Chondrocyte (in vitro differentiated cells): ENCODE measurements around the gene SERF2. TPM values are rescaled to one million over a fixed set of nuclear protein-coding genes. Genes with fewer than 3 reads are reported as not detected.
"Not testable (repeated sequence)": the region's sequence is repeated elsewhere in the genome, so short reads cannot be mapped to it uniquely, and the experiment has no call there.

Source experiments
- DNase-seq: peaks from one replicate; pipeline ENCODE4 v3.0.0; 2021; ENCODE audit warnings: mixed read lengths, low spot score
- H3K27ac Mint-ChIP-seq: one replicate; pipeline ENCODE4 v1.8.0; 2021; ENCODE audit warnings: mild to moderate bottlenecking, moderate library complexity, mixed read lengths; ENCODE audit not compliant: unreplicated experiment
- H3K27me3 Mint-ChIP-seq: 2 replicates; pipeline ENCODE4 v1.8.0; 2021; ENCODE audit warnings: low read depth, mixed read lengths
- H3K36me3 Mint-ChIP-seq: 2 replicates; pipeline ENCODE4 v1.8.0; 2021; ENCODE audit warnings: low read depth, mixed read lengths
- H3K4me1 Mint-ChIP-seq: 2 replicates; pipeline ENCODE4 v1.8.0; 2021; ENCODE audit warnings: low read depth, mild to moderate bottlenecking, mixed read lengths
- H3K4me3 Mint-ChIP-seq: one replicate; pipeline ENCODE4 v1.8.0; 2021; ENCODE audit warnings: mild to moderate bottlenecking, moderate library complexity, mixed read lengths; ENCODE audit not compliant: unreplicated experiment
- H3K9me3 Mint-ChIP-seq: 2 replicates; pipeline ENCODE4 v1.8.0; 2021; ENCODE audit warnings: low read depth, mixed read lengths
- total RNA-seq: library from RNA; stranded (reverse); gene quantifications from 3 replicates; pipeline ENCODE4 v1.2.1, GENCODE V29; 2021
- TF ChIP-seq, protein P1 (sequence below): fragments of 200-600 bp; sonication (generic); IDR thresholded peaks from 2 replicates; pipeline ENCODE4 v1.5.0; 2021; ENCODE audit warnings: antibody characterized with exemption, mild to moderate bottlenecking, moderate library complexity

The SERF2 gene
- total RNA-seq, 1 donor from 2014 or later: 1,502 TPM

DNA sequence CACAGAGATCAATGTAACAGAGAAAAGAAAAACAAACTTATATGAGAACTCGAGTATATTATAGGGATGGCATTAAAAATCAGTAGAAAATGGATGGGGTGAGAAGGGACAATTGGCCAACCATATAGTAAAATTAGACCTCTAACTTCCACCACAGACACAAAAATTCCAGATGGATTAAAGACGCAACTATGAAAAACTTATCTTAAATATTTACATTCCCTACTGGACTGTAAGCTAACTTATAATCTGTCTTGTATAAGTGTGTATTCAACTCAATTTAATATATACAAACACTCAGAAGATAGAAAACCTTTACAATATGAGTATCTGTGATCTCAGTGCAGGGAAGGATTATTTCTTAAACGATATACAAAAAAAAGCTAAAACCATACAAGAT is 29.4 kb downstream of the SERF2 start:
- Mint-ChIP-seq H3K9me3 (no peaks in the 10 kb centered on the region), H3K27ac (no peak overlapping the region), H3K4me1 (peaks cover 29% of the 10 kb centered on the region), H3K27me3 (no peaks in the 10 kb centered on the region), H3K4me3 (peak overlapping the region; percentile 11), H3K36me3 (peaks cover 5% of the 10 kb centered on the region)
- no peak for DNase-seq
- TF ChIP-seq, protein P1, sequence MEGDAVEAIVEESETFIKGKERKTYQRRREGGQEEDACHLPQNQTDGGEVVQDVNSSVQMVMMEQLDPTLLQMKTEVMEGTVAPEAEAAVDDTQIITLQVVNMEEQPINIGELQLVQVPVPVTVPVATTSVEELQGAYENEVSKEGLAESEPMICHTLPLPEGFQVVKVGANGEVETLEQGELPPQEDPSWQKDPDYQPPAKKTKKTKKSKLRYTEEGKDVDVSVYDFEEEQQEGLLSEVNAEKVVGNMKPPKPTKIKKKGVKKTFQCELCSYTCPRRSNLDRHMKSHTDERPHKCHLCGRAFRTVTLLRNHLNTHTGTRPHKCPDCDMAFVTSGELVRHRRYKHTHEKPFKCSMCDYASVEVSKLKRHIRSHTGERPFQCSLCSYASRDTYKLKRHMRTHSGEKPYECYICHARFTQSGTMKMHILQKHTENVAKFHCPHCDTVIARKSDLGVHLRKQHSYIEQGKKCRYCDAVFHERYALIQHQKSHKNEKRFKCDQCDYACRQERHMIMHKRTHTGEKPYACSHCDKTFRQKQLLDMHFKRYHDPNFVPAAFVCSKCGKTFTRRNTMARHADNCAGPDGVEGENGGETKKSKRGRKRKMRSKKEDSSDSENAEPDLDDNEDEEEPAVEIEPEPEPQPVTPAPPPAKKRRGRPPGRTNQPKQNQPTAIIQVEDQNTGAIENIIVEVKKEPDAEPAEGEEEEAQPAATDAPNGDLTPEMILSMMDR: no peak

DNA sequence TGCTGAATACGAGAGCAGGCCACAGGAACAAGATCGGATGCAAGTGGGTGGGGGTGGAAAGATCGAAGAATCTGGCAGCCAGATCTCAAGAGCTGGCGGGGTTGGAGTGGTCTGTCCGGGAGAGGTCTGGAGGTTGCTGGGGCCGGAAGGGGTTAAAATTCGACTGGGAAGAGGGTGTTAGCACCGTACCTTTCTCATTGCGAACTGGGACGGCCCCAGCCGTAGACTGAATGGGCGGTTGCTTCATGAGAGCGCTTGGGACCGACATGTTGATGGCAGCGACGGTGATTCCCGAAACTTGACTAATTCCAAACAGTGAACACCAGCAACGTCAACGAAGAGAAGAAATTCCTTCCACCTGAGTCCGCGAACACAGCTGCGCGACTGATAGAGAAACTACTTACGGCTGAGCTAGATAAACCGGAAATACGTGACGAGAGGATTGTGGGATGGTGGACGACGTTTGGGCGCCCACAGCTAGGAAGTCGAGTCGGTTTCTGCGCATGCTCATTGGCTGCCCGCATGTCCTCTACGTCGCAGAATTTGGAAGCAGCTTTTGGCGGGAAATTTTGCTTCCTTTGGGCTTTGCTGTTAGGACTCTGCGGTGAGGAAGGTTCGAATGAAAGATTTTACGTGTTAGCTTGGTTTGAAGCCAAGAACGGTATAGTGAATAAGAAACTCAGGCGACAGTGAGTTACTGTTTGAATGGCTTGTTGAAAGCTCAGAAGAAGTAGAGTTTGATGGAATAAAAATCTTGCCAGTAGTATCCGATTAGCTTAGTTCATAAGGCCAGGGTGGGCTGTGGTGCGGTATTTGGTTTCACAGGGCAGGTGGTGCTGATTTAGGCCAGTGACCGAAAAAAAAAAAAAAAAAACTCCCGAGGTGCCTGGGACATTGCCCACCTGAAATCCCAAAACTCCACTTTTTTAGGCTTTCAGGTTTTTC is 32.5 kb downstream of the SERF2 start, which contains the start of gene MFAP1:
MFAP1 (minus strand) TSS at position 389 of the 945 bp plus-strand sequence; CDS start at position 268, 121 bp downstream.
- H3K4me1 Mint-ChIP-seq: peaks cover 47% of the 10 kb centered on the region
- DNase-seq: peak; percentile 94
- H3K4me3 Mint-ChIP-seq: peak within 1 kb of the TSS; percentile 98
- no peaks in the 10 kb centered on the region for H3K36me3 Mint-ChIP-seq
- no peaks in the 10 kb centered on the region for H3K27me3 Mint-ChIP-seq
- TF ChIP-seq, protein P1: no peak
- H3K27ac Mint-ChIP-seq: peak within 1 kb of the TSS; percentile 99
- H3K9me3 Mint-ChIP-seq: no peaks in the 10 kb centered on the region

- DNase-seq, H3K4me3 Mint-ChIP-seq, H3K9me3 Mint-ChIP-seq, H3K27ac Mint-ChIP-seq, H3K36me3 Mint-ChIP-seq, H3K27me3 Mint-ChIP-seq: not testable (repeated sequence)
- peaks cover 47% of the 10 kb centered on the region for H3K4me1 Mint-ChIP-seq
These were observed 33.2 kb downstream of the SERF2 start for GRCh38 chr15:43825305-43825704.

- DNase-seq: no peak
- Mint-ChIP-seq H3K9me3 (no peaks in the 10 kb centered on the region), H3K27me3 (no peaks in the 10 kb centered on the region), H3K36me3 (no peaks in the 10 kb centered on the region), H3K27ac (no peak overlapping the region), H3K4me3 (peak overlapping the region; percentile 77), H3K4me1 (peaks cover 47% of the 10 kb centered on the region)
- TF ChIP-seq, protein P1: no peak
These were observed 33.9 kb downstream of the SERF2 start for GRCh38 chr15:43826029-43826507.

DNA sequence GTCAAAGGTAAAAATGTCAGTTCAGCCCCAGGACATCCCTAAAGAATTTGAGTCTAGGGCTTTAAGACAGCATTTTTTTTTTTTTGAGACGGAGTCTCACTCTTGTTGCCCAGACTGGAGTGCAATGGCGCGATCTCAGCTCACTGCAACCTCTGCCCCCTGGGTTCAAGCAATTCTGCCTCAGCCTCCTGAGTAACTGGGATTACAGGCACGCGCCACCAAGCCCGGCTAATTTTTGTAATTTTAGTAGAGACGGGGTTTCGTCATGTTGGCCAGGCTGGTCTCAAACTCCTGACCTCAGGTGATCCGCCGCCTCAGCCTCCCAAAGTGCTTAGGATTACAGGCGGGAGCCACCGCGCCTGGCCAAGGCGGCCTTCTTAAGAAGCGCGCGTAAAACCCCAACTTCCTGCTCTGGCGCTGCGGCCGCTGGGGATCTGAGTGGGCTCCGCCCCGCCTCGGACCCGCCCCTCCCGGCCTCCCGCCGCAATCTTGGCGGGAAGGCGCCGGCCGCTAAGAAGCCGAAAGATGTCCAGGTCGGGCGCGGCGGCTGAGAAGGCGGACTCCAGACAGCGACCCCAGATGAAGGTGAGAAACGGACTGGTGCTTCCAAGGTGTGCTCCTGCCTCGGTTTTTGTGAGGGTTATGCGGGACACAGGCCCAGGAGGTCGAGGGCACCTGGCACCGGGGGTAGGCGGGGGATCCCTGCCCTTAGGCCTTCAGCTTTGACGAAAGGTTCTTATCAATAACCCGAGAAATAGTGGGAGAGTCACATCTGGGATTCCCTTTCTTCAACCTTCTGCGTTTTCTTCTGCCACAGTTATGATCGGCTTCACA is 34.6 kb downstream of the SERF2 start, which contains the start of gene WDR76:
WDR76 (plus strand) TSS at position 495 of the 834 bp plus-strand sequence; CDS start at position 526, 31 bp downstream.
- Mint-ChIP-seq H3K27me3 (no peaks in the 10 kb centered on the region), H3K4me3 (peak within 1 kb of the TSS; percentile 77), H3K27ac (no peak within 1 kb of the TSS), H3K36me3 (no peaks in the 10 kb centered on the region), H3K4me1 (peaks cover 40% of the 10 kb centered on the region), H3K9me3 (no peaks in the 10 kb centered on the region)
- TF ChIP-seq, protein P1: no peak
- DNase-seq: no peak
